Gastrocnemius medialis (tissue), 4 donors: ENCODE results near the gene ZNF672.

Source experiments
- CTCF ChIP-seq, 5 experiments: fragments of 450-650 bp in 3 of 5; fragments of 200-600 bp in 2 of 5; sonication (generic) in 2 of 5; IDR thresholded peaks in 4 of 5; conservative IDR thresholded peaks in 1 of 5; 1 replicate in 4 of 5; 2 replicates in 1 of 5; pipeline ENCODE4 v1.5.1; 2016 to 2019; ENCODE audit warnings: antibody characterized with exemption in 5 of 5, mild to moderate bottlenecking in 3 of 5, moderate library complexity in 3 of 5
- POLR2A ChIP-seq, 2 donors: fragments of 450-650 bp; IDR thresholded peaks; one replicate each; pipeline ENCODE4 v1.6.1; 2017; ENCODE audit warnings: antibody characterized with exemption in 2 of 2, mild to moderate bottlenecking in 2 of 2, moderate library complexity in 2 of 2

GRCh38 chr1:248824301-248824700 lies 13.7 kb upstream of the ZNF672 start:
- TF ChIP-seq CTCF (IDR thresholded peaks at IDR 0.05 in 4 of 5, conservative IDR thresholded peaks at IDR 0.05 in 1 of 5), result no peak
- TF ChIP-seq POLR2A (IDR thresholded peaks at IDR 0.05), result no peak
